ENCODE data around the gene ZC3HAV1.
"Not testable (repeated sequence)": the region's sequence is repeated elsewhere in the genome, so short reads cannot be mapped to it uniquely, and the experiment has no call there.

The ZC3HAV1 gene

GRCh38 chr7:139065323-139065722, 44.2 kb downstream of the ZC3HAV1 start:
- Histone ChIP-seq H3K36me3 (ENCODE audit: insufficient read depth, low read length) (peaks cover 23% of the 10 kb centered on the region), H3K4me3 (ENCODE audit: low read length) (no peak overlapping the region), H3K9me3 (replicated peaks; ENCODE audit: low read length) (no peaks in the 10 kb centered on the region), H3K27me3 (ENCODE audit: control insufficient read depth, insufficient read depth, low read length) (no peaks in the 10 kb centered on the region), H3K4me2 (ENCODE audit: low read length) (no peak overlapping the region), H3K9ac (ENCODE audit: low read depth, low read length) (no peak overlapping the region), H3K4me1 (ENCODE audit: control insufficient read depth, insufficient read depth, low read length) (no peaks in the 10 kb centered on the region)

GRCh38 chr7:139061416-139061815, 48.1 kb downstream of the ZC3HAV1 start:
- Histone ChIP-seq H3K27me3 (ENCODE audit: control insufficient read depth, insufficient read depth, low read length) (no peaks in the 10 kb centered on the region), H3K9me3 (replicated peaks; ENCODE audit: low read length) (no peaks in the 10 kb centered on the region), H3K9ac (ENCODE audit: low read depth, low read length) (no peak overlapping the region), H3K4me3 (ENCODE audit: low read length) (no peak overlapping the region), H3K36me3 (ENCODE audit: insufficient read depth, low read length) (peaks cover 17% of the 10 kb centered on the region), H3K4me1 (ENCODE audit: control insufficient read depth, insufficient read depth, low read length) (no peaks in the 10 kb centered on the region), H3K4me2 (ENCODE audit: low read length) (no peak overlapping the region)

DNA sequence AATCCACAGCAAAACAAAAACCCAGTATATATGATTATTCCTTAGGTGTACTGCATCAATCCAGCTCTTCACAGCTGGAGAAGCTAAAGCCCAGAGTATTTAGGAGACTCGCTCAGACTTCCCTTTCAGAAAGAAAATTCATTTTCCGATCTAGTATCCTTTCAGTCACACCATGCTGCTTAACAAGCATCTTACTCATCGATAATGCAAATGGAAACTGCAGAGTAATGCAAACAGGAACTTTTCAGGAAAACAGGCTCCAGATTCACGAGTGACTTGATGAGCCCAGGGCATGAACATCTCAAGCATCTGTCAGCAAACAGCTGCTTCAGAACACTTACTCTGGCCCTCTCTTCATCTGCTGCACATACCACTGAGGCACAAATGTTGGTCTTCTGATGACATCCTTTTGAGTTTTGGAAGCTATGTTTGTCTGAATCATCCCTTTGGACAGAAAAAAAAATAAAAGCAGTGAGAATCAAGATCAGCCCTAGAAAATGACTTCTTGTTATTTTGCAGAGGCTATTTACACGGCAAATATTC, 48.8 kb downstream of the ZC3HAV1 start:
- Histone ChIP-seq H3K4me2 (ENCODE audit: low read length) (no peak overlapping the region), H3K4me3 (ENCODE audit: low read length) (no peak overlapping the region), H3K9me3 (replicated peaks; ENCODE audit: low read length) (no peaks in the 10 kb centered on the region), H3K4me1 (ENCODE audit: control insufficient read depth, insufficient read depth, low read length) (no peaks in the 10 kb centered on the region), H3K9ac (ENCODE audit: low read depth, low read length) (no peak overlapping the region), H3K36me3 (ENCODE audit: insufficient read depth, low read length) (peaks cover 17% of the 10 kb centered on the region), H3K27me3 (ENCODE audit: control insufficient read depth, insufficient read depth, low read length) (no peaks in the 10 kb centered on the region)

DNA sequence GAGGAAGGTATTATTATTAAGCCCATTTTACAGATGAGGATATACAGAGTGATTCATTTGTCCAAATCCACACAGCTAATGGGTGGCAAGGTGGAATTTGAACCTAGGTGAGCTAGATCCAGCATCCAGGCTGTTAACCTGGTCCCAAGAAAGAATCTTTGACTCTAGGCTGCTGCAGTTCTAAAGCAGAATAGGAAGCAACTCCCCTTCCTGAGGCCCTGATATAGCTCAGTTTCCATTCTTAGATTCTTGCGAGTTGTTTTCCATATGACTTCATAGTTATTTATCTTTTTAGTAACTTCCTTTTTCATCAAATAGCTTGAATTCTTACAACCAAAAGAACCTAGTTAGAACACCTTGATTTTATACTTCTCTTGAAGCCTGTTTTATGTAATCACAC, 49.6 kb downstream of the ZC3HAV1 start:
- peaks cover 16% of the 10 kb centered on the region for H3K36me3 ChIP-seq (ENCODE audit: insufficient read depth, low read length)
- no peak overlapping the region for H3K4me2 ChIP-seq (ENCODE audit: low read length)
- no peaks in the 10 kb centered on the region for H3K9me3 ChIP-seq (replicated peaks; ENCODE audit: low read length)
- H3K9ac ChIP-seq (ENCODE audit: low read depth, low read length): no peak overlapping the region
- no peaks in the 10 kb centered on the region for H3K27me3 ChIP-seq (ENCODE audit: control insufficient read depth, insufficient read depth, low read length)
- no peak overlapping the region for H3K4me3 ChIP-seq (ENCODE audit: low read length)
- no peaks in the 10 kb centered on the region for H3K4me1 ChIP-seq (ENCODE audit: control insufficient read depth, insufficient read depth, low read length)

DNA sequence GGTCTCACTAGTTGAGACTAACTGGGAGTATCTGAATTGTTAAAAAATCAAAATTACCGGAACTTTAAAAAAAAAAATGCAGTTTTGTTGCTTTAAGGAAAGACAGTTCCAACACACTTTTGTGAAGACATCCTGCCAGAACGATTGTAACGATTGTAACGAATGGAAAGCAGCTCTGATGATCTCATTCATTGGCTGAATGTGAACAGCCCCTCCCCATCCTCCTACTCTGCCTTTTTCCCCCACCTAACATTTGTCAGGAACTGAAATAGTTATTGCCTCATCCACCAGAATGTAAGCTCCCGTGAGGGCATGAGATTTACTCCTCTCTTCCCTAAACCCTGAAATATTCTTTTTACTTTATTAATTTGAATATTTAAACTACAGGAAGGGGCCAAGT, 50.6 kb downstream of the ZC3HAV1 start:
- Histone ChIP-seq H3K4me2 (ENCODE audit: low read length) (no peak overlapping the region), H3K9me3 (replicated peaks; ENCODE audit: low read length) (no peaks in the 10 kb centered on the region), H3K27me3 (ENCODE audit: control insufficient read depth, insufficient read depth, low read length) (no peaks in the 10 kb centered on the region), H3K4me3 (ENCODE audit: low read length) (no peak overlapping the region), H3K9ac (ENCODE audit: low read depth, low read length) (no peak overlapping the region), H3K36me3 (ENCODE audit: insufficient read depth, low read length) (peaks cover 11% of the 10 kb centered on the region), H3K4me1 (ENCODE audit: control insufficient read depth, insufficient read depth, low read length) (peaks cover 4% of the 10 kb centered on the region)

DNA sequence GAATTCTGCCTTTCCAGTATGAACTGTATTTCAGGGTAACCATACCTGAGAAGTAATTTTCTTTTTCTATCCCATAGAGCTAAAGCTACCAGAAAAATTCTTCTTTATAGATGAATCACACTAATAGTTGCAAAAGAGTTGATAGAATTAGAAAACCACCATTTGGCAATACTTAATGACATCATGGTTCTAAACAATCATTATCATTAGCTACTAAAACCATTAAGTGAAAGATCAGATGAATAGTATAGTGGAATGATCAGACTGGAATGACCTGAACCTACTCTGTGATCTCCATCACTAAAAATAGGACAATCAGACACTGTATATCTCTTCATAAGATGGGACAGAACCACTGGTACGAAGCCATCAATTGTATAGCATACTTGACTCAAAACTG, 53.8 kb downstream of the ZC3HAV1 start:
- Histone ChIP-seq H3K27me3 (ENCODE audit: control insufficient read depth, insufficient read depth, low read length) (no peaks in the 10 kb centered on the region), H3K4me2 (ENCODE audit: low read length) (no peak overlapping the region), H3K9ac (ENCODE audit: low read depth, low read length) (no peak overlapping the region), H3K36me3 (ENCODE audit: insufficient read depth, low read length) (peaks cover 17% of the 10 kb centered on the region), H3K9me3 (replicated peaks; ENCODE audit: low read length) (no peaks in the 10 kb centered on the region), H3K4me3 (ENCODE audit: low read length) (no peak overlapping the region), H3K4me1 (ENCODE audit: control insufficient read depth, insufficient read depth, low read length) (peaks cover 8% of the 10 kb centered on the region)

DNA sequence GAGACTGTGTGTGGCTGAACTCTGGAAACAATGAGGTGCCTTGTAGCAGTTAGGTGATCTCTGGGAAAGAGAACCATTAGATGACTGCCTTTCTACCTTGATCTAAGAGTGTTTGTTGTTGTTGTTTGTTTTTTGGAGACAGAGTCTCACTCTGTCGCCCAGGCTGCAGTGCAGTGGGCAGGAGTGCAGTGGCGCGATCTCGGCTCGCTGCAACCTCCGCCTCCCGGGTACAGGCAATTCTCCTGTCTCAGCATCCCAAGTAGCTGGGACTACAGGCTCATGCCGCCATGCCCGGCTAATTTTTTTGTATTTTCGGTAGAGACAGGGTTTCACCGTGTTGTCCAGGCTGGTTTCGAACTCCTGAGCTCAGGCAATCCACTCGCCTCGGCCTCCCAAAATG, 54.9 kb downstream of the ZC3HAV1 start:
- not testable (repeated sequence) for H3K9ac ChIP-seq (ENCODE audit: low read depth, low read length); H3K27me3 ChIP-seq (ENCODE audit: control insufficient read depth, insufficient read depth, low read length); H3K4me2 ChIP-seq (ENCODE audit: low read length); H3K9me3 ChIP-seq (replicated peaks; ENCODE audit: low read length); H3K4me3 ChIP-seq (ENCODE audit: low read length)
- H3K4me1 ChIP-seq (ENCODE audit: control insufficient read depth, insufficient read depth, low read length): peaks cover 14% of the 10 kb centered on the region
- peaks cover 13% of the 10 kb centered on the region for H3K36me3 ChIP-seq (ENCODE audit: insufficient read depth, low read length)

DNA sequence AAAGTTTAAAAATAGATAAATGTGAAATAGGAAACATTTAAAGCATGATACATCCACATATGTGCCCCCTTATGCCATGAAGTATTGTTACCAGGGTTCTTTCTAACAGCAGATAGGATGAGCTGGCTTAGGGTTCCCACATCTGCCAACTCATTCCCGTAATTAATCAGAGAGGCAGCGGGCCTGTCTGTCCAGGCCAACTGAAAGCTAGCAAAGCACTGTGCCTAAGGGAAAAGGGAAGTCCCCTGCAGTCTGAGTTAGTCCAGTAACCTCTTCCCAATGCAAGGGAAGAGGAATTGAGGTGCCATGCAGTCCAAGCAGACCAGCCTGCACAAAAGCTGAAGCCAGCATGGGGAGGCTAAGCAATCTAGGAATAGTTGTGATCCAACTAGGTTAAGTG, 55.4 kb downstream of the ZC3HAV1 start:
- no peaks in the 10 kb centered on the region for H3K9me3 ChIP-seq (replicated peaks; ENCODE audit: low read length)
- H3K36me3 ChIP-seq (ENCODE audit: insufficient read depth, low read length): peaks cover 16% of the 10 kb centered on the region
- no peak overlapping the region for H3K9ac ChIP-seq (ENCODE audit: low read depth, low read length)
- peaks cover 14% of the 10 kb centered on the region for H3K4me1 ChIP-seq (ENCODE audit: control insufficient read depth, insufficient read depth, low read length)
- H3K4me2 ChIP-seq (ENCODE audit: low read length): no peak overlapping the region
- no peak overlapping the region for H3K4me3 ChIP-seq (ENCODE audit: low read length)
- no peaks in the 10 kb centered on the region for H3K27me3 ChIP-seq (ENCODE audit: control insufficient read depth, insufficient read depth, low read length)

GRCh38 chr7:139051655-139052054, 57.9 kb downstream of the ZC3HAV1 start:
- Histone ChIP-seq H3K4me2 (ENCODE audit: low read length) (no peak overlapping the region), H3K4me1 (ENCODE audit: control insufficient read depth, insufficient read depth, low read length) (peaks cover 14% of the 10 kb centered on the region), H3K36me3 (ENCODE audit: insufficient read depth, low read length) (peaks cover 22% of the 10 kb centered on the region), H3K4me3 (ENCODE audit: low read length) (no peak overlapping the region), H3K9me3 (replicated peaks; ENCODE audit: low read length) (no peaks in the 10 kb centered on the region), H3K27me3 (ENCODE audit: control insufficient read depth, insufficient read depth, low read length) (no peaks in the 10 kb centered on the region), H3K9ac (ENCODE audit: low read depth, low read length) (no peak overlapping the region)

GRCh38 chr7:139049936-139050335, 59.6 kb downstream of the ZC3HAV1 start:
- Histone ChIP-seq H3K9ac (ENCODE audit: low read depth, low read length) (no peak overlapping the region), H3K36me3 (ENCODE audit: insufficient read depth, low read length) (peaks cover 38% of the 10 kb centered on the region), H3K4me2 (ENCODE audit: low read length) (no peak overlapping the region), H3K4me1 (ENCODE audit: control insufficient read depth, insufficient read depth, low read length) (peaks cover 14% of the 10 kb centered on the region), H3K4me3 (ENCODE audit: low read length) (no peak overlapping the region), H3K9me3 (replicated peaks; ENCODE audit: low read length) (no peaks in the 10 kb centered on the region), H3K27me3 (ENCODE audit: control insufficient read depth, insufficient read depth, low read length) (no peaks in the 10 kb centered on the region)

GRCh38 chr7:139049111-139049510, 60.4 kb downstream of the ZC3HAV1 start:
- no peak overlapping the region for H3K9ac ChIP-seq (ENCODE audit: low read depth, low read length)
- H3K9me3 ChIP-seq (replicated peaks; ENCODE audit: low read length): no peaks in the 10 kb centered on the region
- H3K36me3 ChIP-seq (ENCODE audit: insufficient read depth, low read length): peaks cover 33% of the 10 kb centered on the region
- H3K4me2 ChIP-seq (ENCODE audit: low read length): no peak overlapping the region
- H3K4me1 ChIP-seq (ENCODE audit: control insufficient read depth, insufficient read depth, low read length): peaks cover 12% of the 10 kb centered on the region
- no peak overlapping the region for H3K4me3 ChIP-seq (ENCODE audit: low read length)
- H3K27me3 ChIP-seq (ENCODE audit: control insufficient read depth, insufficient read depth, low read length): no peaks in the 10 kb centered on the region

DNA sequence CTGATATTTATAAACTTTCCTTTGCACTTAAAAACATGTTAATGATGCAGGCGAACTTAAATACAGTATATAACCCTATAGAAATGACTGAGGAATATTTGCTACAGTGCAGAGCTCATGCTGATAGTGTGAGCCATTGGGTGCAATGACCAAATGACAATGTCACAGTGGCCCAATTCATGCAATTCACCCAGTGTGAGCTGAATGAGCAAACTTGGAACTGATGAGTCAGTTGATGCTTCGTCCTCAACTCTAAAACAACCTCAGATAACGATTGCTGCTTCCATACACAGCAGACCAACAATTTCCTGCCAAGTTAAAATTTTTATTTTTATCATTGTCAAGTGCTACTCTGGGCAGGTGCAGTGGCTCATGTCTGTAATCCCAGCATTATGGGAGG, 61.5 kb downstream of the ZC3HAV1 start:
- Histone ChIP-seq H3K4me2 (ENCODE audit: low read length) (no peak overlapping the region), H3K27me3 (ENCODE audit: control insufficient read depth, insufficient read depth, low read length) (no peaks in the 10 kb centered on the region), H3K9me3 (replicated peaks; ENCODE audit: low read length) (no peaks in the 10 kb centered on the region), H3K36me3 (ENCODE audit: insufficient read depth, low read length) (peaks cover 28% of the 10 kb centered on the region), H3K4me1 (ENCODE audit: control insufficient read depth, insufficient read depth, low read length) (peaks cover 8% of the 10 kb centered on the region), H3K9ac (ENCODE audit: low read depth, low read length) (no peak overlapping the region), H3K4me3 (ENCODE audit: low read length) (no peak overlapping the region)
